Cortex of kidney (tissue), 1 donor: ENCODE results near the gene VDR.

Experiments
- DNase-seq: peaks from one replicate; lab custom pipeline; 2025; lab: John Stamatoyannopoulos, UW

Gene VDR

DNA sequence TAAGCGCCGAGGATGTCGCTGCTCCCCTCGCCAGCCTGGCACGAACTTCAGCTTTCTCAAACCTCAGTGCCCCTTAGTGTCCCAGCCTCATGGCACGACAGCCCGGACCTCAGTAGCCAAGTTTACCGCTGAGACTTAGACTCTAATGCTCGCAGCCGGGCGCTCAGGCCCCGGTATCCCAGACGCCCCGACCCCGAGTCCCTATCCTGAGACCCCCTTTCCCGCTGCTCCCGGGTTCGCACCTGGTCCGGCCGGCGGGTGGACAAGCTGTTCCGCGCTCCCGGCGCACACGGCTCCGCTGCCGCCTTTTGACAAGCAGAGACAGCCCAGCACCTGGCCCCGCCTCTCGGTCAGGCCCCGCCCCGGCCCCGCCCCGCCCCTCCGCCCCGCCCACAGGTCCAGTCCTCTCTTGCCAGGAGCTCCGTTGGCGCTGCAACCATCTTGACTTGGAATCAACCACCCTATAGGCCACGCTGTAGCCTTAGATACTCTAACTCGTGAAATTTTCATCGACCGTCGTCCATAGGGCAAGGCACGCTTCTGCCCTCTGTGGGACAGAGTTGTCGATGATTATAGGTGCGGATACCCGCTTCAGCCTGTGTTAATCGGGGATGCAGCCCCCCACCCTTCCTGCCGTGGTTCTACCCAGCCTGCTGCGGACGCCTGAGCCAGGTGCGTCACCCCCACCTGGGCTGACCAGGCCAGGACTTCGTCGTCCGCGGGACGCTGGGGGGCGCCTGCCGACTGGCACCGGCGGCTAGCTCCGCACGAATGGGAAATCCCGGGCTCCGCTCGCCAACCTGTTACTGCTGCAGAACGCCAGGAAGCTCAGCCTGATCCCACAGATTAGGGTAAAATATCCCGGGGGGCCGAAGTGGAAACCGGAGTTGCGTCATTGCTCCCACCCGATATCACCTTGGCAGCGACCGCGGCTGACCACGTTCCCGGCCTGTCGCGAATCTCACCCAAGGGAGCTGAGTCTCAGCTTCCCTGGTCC is at the start of gene VDR:
Gene VDR, minus strand, starts transcription at position 282 of the 997 bp plus-strand sequence. CDS start 25,881 bp downstream, outside the sequence.
- no peak for DNase-seq

DNA sequence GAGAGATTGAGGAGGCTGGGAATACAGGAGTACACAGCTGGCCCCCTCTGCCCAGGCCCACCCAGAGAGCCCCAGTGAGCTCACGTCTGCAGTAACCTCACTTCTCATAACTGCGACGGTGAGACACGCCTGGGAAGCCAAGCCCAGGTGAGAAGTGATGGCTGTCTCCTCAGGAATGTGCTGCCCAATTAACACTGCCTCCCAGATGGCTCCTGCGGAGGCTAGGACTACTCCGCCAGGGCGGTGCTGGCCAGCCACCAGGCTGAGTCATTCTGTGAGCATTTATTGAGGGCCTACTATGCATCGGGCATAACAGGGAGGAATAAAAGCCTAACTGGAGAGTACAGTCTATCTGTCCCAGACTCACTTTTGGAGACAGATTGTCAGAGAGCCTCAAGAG is 49.3 kb upstream of the VDR start:
- DNase-seq, result no peak

DNA sequence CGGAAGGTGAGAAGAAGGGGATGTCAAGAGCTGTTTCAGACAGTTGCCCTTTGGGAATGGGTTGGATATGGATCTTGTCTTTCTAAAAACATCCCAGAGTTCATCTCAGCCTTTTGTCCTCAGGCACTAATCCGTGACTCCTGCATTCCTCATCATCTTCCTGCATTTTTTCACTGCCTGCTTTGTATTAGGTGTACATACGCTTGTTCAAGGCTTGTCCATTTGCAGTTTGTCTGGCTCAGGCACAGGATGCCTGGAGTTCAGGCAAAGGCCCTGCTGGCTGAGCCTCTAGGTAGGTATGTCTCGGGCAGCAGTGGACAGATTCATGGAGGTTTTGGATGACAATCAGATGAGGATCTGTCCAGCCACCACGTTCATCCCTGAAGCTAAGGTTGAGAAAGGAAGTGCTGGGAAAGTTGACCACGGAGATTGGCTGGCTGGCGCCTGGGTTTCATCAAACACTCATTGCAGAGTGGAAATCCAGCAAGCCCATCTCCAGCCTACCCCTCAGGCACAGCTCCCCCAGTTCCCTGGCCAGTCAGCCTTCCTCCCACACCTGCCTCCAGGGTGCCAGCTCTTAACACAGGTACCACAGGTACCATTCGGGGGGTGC is 46.2 kb upstream of the VDR start:
- DNase-seq, result no peak

DNA sequence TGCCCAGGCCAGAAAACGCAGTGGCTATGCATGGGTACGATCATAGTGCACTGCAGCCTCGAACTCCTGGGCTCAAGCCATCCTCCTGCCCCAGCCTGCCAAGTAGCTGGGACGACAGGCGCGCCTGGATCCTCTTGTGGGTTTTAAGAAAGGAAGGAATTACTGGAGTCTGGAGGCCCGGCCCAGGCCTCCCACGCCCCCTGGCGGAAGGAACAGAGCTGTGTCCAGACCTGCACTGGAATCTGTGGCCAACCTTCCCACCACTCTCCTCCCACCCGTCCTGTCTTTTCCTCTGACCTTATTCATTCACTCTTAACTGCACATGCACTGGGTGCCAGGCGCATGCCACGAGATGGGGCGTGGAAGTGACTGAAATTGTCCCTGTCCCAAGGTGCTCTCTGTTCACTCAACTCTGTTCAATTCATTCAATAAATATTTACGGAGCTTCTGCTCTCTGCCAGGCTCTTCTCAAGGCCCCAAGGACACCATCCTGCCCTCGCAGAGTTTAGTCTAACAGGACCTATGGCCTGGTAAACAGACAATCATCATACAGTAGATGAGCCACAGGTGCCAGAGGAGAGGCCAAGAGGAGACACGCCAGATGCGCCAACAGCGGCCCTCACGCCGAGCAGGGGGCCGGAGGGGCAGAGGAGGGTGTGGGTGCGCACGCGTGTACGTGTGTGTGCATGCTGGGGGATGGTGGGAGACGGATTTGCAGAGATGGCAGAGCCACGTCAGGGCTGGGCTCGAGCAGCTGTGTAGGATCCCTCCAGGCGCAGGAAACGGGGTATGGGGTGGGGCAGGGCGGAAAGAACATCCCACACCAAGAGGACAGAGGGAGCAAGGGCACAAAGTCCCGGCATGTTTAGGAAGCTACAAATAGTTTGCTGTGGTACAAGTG is 44.9 kb upstream of the VDR start:
- DNase-seq, result no peak

DNA sequence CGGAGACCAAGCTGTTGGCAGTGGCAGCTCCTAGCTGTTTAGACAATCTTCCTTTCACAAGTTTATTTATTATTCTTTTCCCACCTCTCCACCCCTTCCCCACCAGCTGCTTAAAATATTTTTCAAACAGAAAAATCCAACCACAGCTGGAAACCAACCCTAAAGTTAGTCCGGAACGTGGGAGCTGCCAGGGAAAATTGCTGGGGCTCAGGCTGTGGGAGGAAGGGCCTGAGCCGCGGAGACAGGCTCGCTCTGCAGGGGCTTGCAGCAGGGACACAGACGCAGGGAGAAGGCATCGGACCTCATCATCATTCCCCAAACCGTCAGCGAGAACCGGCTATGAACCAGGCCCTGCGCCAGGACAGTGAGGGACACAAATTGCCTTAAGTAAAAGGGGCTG is 42.5 kb upstream of the VDR start:
- DNase-seq, result no peak

DNA sequence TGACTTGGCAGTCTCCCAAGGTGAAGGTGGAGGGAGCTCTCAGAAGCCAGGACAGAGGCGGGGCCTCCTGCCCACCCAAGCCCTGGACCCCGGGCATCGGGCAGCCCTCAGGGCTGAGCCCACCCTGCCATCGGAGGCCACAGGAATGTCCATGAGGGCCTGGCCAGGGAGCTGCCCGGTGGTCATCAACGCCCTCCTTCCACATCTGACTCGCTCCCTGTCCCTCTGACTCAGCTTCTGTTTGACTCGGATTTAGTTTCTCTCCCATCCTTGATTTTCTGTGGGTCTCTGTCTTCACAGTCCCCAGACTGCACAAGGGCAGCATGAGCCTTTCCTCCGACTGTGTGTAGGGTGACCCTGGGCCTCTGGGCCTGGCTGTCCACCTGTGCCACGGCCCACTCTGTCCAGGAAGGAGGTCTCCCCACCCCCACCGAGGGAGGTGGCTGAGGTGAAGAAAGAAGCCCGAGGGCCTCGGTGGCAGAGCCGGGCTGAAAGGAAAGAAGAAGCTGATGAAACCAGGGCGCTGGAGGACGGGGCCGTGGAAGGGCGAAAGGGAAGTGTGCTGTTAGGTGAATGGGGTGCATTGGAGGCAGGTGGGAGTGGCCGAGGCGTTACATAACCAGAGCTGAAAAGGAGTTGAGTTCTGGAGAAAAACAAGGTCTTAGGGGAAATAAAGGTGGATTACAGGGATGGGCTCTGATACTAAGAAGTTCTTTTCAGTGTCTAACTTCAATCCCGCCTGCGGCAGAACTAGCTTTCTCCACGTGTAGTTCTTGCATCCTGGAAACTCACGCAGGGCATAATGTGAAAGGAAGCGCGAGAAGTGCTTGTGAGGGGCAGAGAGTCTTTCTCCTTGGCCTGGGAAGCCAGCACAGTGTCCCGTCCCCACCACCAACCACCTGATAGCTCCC is 41.9 kb upstream of the VDR start:
- DNase-seq, result no peak

DNA sequence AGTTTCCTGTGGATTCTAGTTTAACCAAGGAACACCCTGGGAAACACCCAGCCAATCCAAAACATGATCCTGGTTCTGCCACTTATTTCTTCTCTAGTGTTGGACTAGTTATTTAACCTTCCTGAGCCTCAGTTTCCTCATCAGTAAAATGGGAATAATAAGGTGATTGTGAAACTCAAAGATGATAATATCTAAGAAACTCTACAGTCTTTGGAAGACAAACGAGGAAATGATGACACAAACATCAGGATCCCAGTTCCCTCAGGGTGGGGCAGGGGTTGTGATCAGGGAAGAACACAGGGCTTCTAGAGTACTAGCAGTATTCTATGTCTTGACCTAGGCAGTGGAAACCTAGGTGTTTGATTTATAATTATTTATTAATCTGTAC is 40.5 kb upstream of the VDR start:
- DNase-seq, result no peak

DNA sequence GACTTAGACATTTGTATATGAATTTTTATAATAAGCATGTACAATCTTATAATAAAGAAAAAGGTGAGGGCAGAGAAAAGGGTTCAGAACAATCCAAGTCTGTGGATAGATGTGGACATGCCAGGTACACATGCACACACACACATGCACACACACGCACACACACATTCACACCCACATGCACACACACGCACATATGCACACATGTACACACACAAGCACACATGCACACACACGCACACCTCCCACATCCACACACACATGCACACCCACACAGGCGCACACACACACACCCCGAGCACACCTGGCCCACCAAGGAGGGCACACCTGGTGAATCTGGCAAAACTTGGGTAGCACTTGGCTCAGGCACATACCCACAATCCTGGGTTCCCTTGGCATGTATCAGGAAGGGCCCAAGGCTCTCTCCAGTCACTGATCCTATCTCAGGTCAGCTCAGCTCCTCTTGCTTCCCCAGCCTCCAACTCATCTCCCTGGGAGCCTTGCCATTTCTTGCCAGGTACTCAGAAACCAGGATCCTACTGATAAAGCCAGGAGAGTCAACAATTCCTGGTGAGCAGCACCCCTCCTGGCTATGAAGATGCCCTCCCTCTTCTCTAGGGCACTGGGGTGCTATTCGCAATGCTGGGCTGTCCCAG is 40.0 kb upstream of the VDR start:
- DNase-seq, result no peak

DNA sequence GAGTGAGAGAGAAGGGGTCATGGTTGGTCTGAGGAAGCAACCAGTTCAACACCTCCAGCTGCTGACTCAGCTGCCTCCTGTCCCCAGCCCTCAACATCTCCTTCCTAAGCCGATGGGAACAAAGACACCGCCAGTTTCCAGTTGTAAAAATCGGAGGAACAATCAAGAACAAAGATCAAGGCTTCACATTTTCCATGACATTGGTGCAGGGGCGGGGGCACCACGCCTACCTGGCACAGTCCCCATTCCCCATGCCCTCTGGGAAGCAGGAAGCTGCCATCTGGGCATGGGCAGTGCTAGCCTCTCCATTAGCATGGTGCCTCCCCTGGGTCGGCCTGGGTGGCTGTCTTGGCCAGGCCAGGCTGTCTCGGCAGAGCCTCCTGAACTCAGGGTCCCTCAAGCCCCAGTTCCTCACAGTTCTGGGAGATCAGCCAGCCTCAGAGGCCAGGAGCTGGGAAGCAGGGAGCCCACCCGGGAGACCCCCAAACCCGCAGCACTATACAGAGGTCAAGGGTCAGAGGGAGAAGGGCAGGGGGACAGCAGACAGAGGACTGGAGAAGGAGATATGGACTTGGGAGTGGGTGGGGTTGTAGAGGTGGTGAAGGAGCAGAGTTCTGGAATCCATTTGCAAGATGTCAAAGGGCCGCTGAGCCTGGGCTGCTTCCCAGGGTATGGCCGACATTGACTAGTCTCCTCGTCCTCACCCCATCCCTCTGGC is 39.0 kb upstream of the VDR start:
- no peak for DNase-seq

DNA sequence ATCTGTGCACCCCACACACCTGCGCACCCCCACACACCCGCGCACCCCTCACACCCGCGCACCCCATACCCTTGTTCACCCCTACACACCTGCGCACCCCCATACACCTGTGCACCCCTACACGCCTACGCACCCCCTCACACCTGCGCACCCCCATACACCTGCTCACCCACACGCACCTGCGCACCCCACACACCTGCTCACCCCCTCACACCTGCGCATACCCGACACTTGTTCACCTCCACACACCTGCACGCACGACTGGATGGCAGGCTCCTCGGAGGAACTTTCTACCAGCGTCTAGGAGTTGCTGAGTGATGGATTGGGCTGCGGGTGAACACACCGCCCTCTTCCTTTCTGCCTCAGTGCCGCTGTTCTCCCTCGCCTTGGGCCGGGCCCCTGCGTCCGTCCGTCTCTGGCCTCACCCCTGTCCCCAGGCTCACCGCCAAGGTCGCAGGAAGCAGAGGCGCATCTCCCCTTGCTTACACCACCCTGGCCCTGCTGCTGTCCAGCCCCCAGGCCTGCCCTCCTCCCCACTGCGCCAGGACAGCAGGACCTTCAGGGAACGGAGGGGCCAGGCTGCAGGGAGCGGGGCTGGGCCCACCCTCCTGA is 37.9 kb upstream of the VDR start:
- DNase-seq, result no peak

DNA sequence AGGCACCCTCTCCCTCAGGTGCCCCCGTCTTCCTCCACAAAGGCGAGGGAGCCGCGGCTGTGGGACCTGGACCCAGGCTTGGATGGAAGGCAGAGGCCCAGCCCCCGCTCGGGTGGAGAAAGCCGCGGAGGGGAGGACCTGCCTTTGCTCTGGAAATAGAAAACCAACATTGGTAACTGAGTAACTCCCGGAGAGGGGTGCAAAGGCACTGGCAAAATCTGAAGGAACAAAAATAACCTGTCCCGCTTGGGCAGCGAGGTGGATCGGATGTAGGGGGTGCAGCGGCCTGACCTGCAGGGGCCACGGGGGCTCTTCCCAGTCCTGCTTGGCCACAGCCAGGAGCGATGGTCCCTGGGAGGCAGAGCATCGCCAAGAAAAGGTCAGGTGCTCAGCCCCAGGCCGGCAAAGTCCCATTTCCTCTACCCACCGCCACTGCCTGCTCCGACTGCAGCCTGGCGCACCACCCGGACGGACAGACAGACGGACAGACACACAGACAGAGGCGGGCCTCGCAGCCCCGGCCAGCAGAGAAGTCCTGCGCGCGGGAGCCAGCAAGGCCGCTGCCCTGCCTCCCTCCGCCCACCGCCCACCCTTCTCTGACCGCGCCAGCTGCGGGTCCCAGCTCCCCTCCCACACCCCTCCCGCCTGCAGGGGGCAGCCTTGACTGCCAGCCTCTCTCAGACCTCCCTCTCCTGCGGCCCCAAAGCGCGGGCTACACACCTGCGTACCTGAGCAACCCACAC is 37.2 kb upstream of the VDR start:
- DNase-seq, result no peak

DNA sequence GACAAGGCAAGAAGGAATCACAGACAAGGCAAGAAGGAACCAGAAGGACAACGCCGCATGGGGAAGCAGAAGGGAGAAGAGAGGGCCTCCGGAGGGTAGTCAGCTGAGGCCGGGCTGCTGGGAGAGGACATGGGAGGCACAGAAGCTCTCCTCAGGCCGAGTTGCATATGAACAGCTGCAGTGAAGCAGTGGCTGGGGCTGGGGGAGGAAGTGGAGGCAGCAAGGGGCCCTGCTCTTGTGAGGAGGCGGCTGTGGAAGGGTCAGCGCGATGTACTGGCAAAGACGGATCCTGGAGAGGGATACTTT is 36.6 kb upstream of the VDR start:
- DNase-seq, result no peak

DNA sequence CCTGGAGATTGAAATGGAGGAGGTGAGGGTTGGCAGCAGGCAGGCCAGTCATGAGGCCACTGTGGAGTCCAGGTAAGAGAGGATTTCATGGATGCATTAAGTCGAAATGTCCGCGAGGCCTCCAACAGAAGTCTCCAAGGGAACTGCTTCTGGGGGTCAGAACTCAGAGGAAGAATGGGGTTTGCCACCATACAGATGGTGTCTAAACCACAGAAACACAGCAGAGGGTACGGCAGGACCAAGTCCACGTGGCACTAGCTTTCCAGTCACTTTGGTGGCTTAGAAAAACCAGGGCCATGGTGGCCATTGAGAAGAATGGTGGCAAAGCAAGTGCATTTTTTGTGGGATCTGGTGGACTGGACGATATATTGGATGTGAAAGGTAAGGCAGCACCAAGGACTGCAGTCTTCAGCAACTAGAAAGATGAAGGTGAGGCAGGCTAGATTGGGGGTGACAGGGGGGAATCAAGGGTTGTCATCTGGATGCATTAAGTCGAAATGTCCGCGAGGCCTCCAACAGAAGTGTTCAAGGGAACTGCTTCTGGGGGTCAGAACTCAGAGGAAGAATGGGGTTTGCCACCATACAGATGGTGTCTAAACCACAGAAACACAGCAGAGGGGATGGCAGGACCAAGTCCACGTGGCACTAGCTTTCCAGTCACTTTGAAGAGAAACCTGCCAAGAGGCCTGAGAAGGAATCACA is 36.1 kb upstream of the VDR start:
- no peak for DNase-seq

DNA sequence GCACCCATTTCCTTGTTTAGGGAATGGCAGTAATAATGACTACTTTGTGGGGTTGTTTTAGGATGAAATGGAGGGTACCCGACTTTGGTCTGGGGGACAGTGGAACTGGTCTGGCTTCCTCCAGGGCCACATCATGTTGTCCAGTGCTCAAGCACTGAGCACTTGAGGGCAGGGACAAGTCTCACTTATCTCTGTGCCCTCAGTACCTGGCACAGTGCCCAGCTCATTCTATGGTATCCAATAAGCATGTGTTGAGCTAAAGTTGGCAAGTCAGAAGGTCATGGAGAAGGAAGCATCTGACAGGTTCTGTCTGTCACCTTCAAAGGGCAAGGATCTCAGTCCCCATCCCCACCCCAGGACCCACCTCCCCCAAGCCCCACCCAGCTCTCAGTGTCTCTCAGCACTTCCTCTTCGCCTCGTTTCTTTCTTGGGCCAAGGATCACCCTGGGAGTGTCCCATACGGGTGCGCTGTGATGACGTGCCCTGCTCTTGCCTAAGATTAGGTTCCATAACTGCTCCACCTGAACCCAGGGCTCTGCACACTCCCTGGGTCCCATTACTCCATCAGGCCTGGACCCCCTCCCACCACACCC is 34.3 kb upstream of the VDR start:
- DNase-seq, result no peak

DNA sequence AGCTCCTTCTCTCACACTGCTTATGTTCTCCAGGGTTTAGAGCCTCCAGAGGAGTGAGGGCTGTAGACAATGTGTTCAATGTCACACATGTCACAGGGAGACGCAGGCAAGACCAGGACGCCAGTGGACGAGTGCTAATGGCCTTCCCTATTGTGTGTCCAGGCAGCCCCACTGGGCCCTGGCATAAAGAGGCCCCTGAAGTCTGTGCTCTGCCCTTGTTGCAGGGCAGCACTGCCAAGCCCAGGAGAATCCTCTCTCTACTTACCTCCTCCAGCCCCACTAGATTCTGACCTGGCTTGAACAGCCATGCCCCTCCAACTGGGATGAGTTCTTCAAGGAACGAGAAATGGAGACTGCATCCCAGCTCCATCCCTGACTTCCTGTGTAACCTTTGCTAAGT is 33.8 kb upstream of the VDR start:
- DNase-seq, result no peak

DNA sequence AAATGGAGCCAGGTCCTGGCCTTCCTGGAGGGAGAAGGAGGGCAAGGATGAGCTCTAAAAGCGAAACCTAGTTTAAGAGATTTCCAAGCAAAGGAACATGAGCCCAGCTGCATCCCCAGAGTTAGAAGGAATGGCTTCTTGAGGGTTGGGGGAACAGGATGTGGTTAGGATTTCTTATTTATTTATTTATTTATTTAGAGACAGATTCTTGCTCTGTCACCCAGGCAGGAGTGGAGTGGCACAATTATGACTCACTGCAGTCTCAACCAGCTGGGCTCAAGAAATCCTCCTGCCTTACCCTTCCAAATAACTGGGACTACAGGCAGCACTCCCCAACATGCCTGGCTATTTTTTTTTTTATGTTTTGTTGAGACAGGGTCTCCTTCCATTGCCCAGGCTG is 33.3 kb upstream of the VDR start:
- no peak for DNase-seq

DNA sequence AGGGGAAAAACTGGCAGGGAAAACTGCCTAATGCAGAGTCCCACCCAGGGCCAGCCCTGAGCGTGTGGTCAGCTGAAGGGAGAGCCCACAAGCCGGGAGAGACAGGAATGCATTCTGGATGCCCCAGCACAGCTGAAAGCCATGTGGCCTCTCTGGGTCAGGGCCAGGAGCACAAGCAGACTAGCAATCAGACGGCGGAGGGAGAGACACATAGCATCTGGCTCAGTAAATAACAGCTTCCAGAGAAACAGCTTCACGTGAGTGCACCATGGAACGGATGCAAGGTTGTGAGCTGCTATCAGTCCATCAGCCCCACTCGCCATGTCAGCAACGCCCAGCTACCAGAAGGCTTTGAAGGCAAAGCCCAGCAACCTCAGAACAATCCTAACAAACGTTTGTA is 30.4 kb upstream of the VDR start:
- no peak for DNase-seq

DNA sequence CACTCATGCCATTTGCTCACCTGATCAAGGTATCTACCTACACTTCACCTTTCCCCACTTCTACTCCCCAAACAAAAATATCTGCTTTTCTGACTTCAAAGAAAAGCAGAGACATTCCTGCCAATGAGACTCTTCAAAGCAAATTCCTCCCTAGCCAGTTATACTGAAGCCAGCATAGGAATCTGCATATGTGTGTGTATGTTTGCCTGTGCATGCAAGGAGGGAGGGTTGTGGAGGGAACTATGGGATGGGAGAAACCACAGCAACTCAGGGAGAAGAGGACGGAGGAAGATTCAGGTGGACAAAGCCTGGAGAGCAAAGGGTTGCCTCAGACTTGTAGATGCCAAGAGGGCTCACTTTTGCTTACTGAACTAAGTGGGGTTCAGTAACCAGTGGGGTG is 26.4 kb upstream of the VDR start:
- no peak for DNase-seq
